HFFc6 (cell line): ENCODE measurements around the gene OXGR1. TPM values are rescaled to one million over a fixed set of nuclear protein-coding genes. Genes with fewer than 3 reads are reported as not detected.

Source experiments
- DNase-seq: peaks from one replicate; pipeline ENCODE4 v3.0.0-alpha.2; 2018
- H3K27ac Mint-ChIP-seq: 2 replicates; pipeline ENCODE4 v1.8.0; 2020; ENCODE audit warnings: mild to moderate bottlenecking, mixed read lengths
- H3K27me3 Mint-ChIP-seq: 2 replicates; pipeline ENCODE4 v1.8.0; 2021; ENCODE audit warnings: mild to moderate bottlenecking, moderate library complexity, mixed read lengths; ENCODE audit not compliant: insufficient read depth
- H3K36me3 Mint-ChIP-seq: 2 replicates; pipeline ENCODE4 v1.8.0; 2021; ENCODE audit warnings: low read depth, mixed read lengths
- H3K4me1 Mint-ChIP-seq: 2 replicates; pipeline ENCODE4 v1.8.0; 2020; ENCODE audit warnings: low read depth, mixed read lengths
- H3K4me3 Mint-ChIP-seq: 2 replicates; pipeline ENCODE4 v1.8.0; 2020; ENCODE audit warnings: mild to moderate bottlenecking, moderate library complexity, mixed read lengths
- H3K9me3 Mint-ChIP-seq: 2 replicates; pipeline ENCODE4 v1.8.0; 2020; ENCODE audit warnings: mild to moderate bottlenecking, mixed read lengths
- total RNA-seq, 6 experiments: library from RNA; stranded (reverse); fragmentation: NEBNext Ultra II Directional; extraction: Animal tissue kit (Norgen Biotek cat#: 25700); gene quantifications; 2 replicates in 1 of 6; 3 replicates in 5 of 6; pipeline ENCODE4 v1.2.3, GENCODE V29; 2021
- TF ChIP-seq, protein P1 (sequence below): fragments of 200-600 bp; sonication (generic); IDR thresholded peaks from 2 replicates; pipeline ENCODE4 v1.5.0; 2021; ENCODE audit warnings: antibody characterized with exemption, mild to moderate bottlenecking

OXGR1 gene
- total RNA-seq, 6 experiments from 2014 or later: not detected

DNA sequence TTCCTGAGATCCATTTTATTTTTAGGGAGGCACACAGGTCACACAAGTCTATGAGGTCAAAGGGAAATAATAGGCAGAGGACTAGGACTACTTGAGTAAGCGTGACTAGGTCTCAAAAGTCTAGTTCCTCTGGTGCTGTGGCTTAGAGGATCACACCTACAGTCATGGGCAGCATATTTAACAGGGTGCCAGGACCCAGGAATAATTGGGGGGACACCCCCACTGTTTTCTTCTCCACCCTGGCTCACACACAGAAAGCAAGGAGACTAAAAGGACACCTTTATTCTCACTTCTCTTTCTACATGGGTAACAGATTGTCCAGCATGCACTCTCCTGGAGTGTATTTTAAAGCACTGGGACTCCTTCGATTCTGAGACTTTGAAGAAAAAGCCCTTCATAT is 26.2 kb downstream of the OXGR1 start:
- TF ChIP-seq, protein P1, sequence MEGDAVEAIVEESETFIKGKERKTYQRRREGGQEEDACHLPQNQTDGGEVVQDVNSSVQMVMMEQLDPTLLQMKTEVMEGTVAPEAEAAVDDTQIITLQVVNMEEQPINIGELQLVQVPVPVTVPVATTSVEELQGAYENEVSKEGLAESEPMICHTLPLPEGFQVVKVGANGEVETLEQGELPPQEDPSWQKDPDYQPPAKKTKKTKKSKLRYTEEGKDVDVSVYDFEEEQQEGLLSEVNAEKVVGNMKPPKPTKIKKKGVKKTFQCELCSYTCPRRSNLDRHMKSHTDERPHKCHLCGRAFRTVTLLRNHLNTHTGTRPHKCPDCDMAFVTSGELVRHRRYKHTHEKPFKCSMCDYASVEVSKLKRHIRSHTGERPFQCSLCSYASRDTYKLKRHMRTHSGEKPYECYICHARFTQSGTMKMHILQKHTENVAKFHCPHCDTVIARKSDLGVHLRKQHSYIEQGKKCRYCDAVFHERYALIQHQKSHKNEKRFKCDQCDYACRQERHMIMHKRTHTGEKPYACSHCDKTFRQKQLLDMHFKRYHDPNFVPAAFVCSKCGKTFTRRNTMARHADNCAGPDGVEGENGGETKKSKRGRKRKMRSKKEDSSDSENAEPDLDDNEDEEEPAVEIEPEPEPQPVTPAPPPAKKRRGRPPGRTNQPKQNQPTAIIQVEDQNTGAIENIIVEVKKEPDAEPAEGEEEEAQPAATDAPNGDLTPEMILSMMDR: no peak
- Mint-ChIP-seq H3K36me3 (no peaks in the 10 kb centered on the region), H3K4me3 (no peak overlapping the region), H3K27me3 (peaks cover 3% of the 10 kb centered on the region), H3K27ac (no peak overlapping the region), H3K9me3 (peaks cover 8% of the 10 kb centered on the region; the same call in 1 of the 2 replicates), H3K4me1 (no peaks in the 10 kb centered on the region)
- DNase-seq: no peak

DNA sequence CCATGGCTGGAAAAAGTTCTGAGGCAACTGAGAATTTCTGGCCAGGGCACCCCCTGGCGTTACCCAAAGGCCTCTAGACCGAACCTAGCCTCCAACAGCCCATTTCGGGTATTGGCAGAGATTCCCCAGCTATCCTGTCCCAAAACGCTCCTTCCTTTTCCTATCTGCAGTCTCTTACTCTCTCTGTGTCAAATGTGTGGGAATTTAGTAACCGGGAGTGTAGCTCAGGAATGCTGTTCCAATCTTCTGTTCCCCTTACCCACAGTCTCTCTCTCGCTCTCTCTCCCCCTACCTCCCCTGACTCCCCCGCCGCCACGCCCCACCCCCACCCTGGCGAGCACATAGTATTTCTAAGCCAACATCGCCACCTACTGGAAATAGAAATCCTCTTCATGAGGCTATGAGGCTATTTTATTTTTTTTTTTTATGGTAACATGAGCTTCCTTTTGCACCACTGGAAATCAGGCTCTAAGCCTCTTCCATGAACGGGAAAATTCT is 27.0 kb downstream of the OXGR1 start:
- H3K27me3 Mint-ChIP-seq: peaks cover 3% of the 10 kb centered on the region
- TF ChIP-seq, protein P1: peak; percentile 71
- peaks cover 8% of the 10 kb centered on the region; the same call in 1 of the 2 replicates for H3K9me3 Mint-ChIP-seq
- no peak overlapping the region for H3K27ac Mint-ChIP-seq
- H3K36me3 Mint-ChIP-seq: no peaks in the 10 kb centered on the region
- no peak for DNase-seq
- no peaks in the 10 kb centered on the region for H3K4me1 Mint-ChIP-seq
- H3K4me3 Mint-ChIP-seq: peak overlapping the region; percentile 73; the same call in 1 of the 2 replicates

DNA sequence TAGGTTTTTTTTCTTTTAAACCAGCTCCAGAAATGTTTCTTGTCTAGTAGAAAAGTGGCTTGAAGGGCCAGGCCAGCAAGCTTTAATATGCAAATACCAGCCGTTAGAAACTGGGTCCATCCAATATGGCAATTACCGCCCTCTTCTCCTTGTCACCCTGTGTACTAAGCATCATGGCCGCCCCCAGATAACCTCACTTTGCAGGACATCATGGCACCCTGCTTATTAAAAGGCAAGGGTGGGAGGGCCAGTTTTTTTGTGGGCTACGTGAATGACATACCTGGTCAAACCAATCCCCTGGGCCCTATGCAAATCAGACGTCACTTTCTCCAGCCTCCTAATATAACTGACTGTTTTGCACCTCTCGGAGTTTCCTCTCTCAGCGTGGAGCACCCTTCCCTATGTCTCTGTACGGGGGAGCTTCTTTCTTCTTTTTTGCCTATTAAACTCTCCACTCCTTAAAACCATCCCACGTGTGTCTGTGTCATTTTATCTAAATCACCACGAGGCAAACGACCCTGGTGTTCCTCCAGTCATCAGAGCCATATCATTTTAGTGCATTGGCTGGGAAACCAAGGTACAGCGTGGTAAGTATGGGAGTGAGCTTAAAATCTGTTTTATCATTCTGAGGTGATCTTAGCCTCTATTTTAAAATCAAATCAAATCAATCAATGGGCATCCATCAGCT is 27.7 kb downstream of the OXGR1 start:
- TF ChIP-seq, protein P1: no peak
- Mint-ChIP-seq H3K27me3 (peaks cover 3% of the 10 kb centered on the region), H3K36me3 (no peaks in the 10 kb centered on the region), H3K9me3 (peaks cover 8% of the 10 kb centered on the region; the same call in 1 of the 2 replicates), H3K4me3 (peak overlapping the region; percentile 73; the same call in 1 of the 2 replicates), H3K27ac (no peak overlapping the region), H3K4me1 (no peaks in the 10 kb centered on the region)
- DNase-seq: no peak

DNA sequence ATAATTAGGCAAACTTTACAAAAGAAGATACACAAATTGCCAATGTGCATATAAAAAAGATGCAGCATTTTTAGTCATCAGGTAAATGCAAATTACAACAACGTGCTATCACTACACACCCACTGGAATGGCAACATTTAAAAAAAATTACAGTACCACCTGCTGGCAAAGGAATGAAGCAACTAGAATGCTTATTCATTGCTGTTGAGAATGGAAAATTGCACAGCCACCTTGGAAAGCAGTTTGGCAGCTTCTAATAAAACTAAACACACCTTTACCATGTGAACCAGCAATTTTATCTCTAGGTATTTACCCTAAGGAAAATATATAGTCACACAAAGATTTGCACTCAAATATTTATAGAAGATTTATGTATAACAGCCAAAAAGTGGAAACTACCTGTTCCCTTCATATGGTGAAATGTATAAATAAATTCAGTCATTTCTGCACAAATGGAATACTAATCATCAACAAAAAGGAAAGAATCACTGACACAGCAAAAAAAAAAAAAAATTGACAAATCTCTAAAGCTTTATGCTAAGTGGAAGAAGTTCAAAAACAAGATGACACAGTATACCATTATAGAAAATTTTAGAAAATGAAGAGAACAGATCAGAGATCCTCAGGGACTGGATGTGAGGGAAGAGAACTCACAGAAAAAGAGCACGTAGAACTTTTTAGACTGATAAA is 30.3 kb downstream of the OXGR1 start:
- no peaks in the 10 kb centered on the region for H3K36me3 Mint-ChIP-seq

DNA sequence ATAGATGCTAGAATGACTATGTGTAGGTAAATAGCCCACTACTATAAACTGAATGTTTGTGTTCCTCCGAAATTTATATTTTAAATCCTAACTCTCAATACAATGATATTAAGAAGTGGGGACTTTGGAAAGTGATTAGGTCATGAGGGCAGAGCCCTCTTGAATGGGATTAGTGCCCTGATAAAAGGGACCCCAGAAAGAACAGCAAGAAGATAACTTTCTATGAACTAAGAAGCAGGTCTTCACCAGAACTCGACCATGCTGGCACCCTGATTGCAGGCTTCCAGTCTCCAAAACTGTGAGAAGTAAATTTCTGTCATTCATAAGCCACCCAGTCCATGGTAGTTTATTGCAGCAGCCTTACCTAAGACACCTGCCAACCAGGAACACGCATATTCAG is 33.9 kb downstream of the OXGR1 start:
- Mint-ChIP-seq H3K27ac (no peak overlapping the region), H3K36me3 (no peaks in the 10 kb centered on the region), H3K9me3 (no peaks in the 10 kb centered on the region), H3K4me3 (no peak overlapping the region), H3K27me3 (no peaks in the 10 kb centered on the region; the same call in 1 of the 2 replicates), H3K4me1 (no peaks in the 10 kb centered on the region)
- TF ChIP-seq, protein P1: no peak
- no peak for DNase-seq

More for the DNA sequence above, 30.3 kb downstream of the OXGR1 start:
- TF ChIP-seq, protein P1: peak; percentile 31
- H3K27me3 Mint-ChIP-seq: peaks cover 3% of the 10 kb centered on the region
- H3K9me3 Mint-ChIP-seq: peaks cover 8% of the 10 kb centered on the region; the same call in 1 of the 2 replicates
- no peak for DNase-seq
- H3K4me1 Mint-ChIP-seq: no peaks in the 10 kb centered on the region
- H3K27ac Mint-ChIP-seq: no peak overlapping the region
- H3K4me3 Mint-ChIP-seq: no peak overlapping the region
